ENCODE measurements around the gene HCRTR1. TPM values are rescaled to one million over a fixed set of nuclear protein-coding genes. Genes with fewer than 3 reads are reported as not detected.

HCRTR1 gene
- total RNA-seq, 1 experiment from 2014 or later, result not detected

GRCh38 chr1:31646259-31646960 is 28.9 kb downstream of the HCRTR1 start:
- no peak for DNase-seq
- no peaks in the 10 kb centered on the region for H3K9me3 ChIP-seq (ENCODE audit: low read length)
- CTCF ChIA-PET, result no interaction called here
- POLR2A ChIA-PET (ENCODE audit: unreplicated experiment), result interaction anchor here (0.6 kb wide), 1 partner anchor 29 kb away, joined by 3 read pairs; no protein-coding TSS in a partner anchor
- H2AFZ ChIP-seq (ENCODE audit: low read length), result no peak overlapping the region
- no peak overlapping the region for H3K27ac ChIP-seq (ENCODE audit: low read length)
- no peaks in the 10 kb centered on the region for H3K27me3 ChIP-seq (ENCODE audit: low read length)
- H4K20me1 ChIP-seq (ENCODE audit: low read length), result no peaks in the 10 kb centered on the region
- no peak for TF ChIP-seq EZH2 (IDR thresholded peaks at IDR 0.05; ENCODE audit: low read length, unreplicated experiment)
- TF ChIP-seq CTCF (conservative IDR thresholded peaks at IDR 0.05; ENCODE audit: low read depth, low read length), result no peak
- TF ChIP-seq EZH2phosphoT487 (IDR thresholded peaks at IDR 0.05; ENCODE audit: borderline replicate concordance, low read length), result no peak
- no peaks in the 10 kb centered on the region for H3K9me2 ChIP-seq (replicated peaks; ENCODE audit: low read length)
- no peak overlapping the region for H3K4me3 ChIP-seq (ENCODE audit: low read length)
- no peak overlapping the region for H3K9ac ChIP-seq (ENCODE audit: low read length)
- H3F3A ChIP-seq (ENCODE audit: low read length, unreplicated experiment), result no peaks in the 10 kb centered on the region
- intact Hi-C loops (cut with micrococcal nuclease), result no loop called here
- H3K79me2 ChIP-seq (ENCODE audit: low read length), result peaks cover 28% of the 10 kb centered on the region
- no peak for ATAC-seq
- peaks cover 12% of the 10 kb centered on the region for H3K4me1 ChIP-seq (ENCODE audit: insufficient read depth, low read length)
- H3K36me3 ChIP-seq (ENCODE audit: low read depth, low read length), result no peaks in the 10 kb centered on the region
- no peak overlapping the region for H3K4me2 ChIP-seq (ENCODE audit: low read length)
- no TSS peak for BruUV-seq (replicated peaks)

GRCh38 chr1:31647106-31647505 is 29.6 kb downstream of the HCRTR1 start:
- Histone ChIP-seq H4K20me1 (ENCODE audit: low read length) (no peaks in the 10 kb centered on the region), H2AFZ (ENCODE audit: low read length) (no peak overlapping the region), H3K4me3 (ENCODE audit: low read length) (no peak overlapping the region), H3F3A (ENCODE audit: low read length, unreplicated experiment) (no peaks in the 10 kb centered on the region), H3K27me3 (ENCODE audit: low read length) (no peaks in the 10 kb centered on the region), H3K9ac (ENCODE audit: low read length) (no peak overlapping the region), H3K9me2 (replicated peaks; ENCODE audit: low read length) (no peaks in the 10 kb centered on the region), H3K9me3 (ENCODE audit: low read length) (no peaks in the 10 kb centered on the region), H3K36me3 (ENCODE audit: low read depth, low read length) (no peaks in the 10 kb centered on the region), H3K79me2 (ENCODE audit: low read length) (peaks cover 24% of the 10 kb centered on the region), H3K4me1 (ENCODE audit: insufficient read depth, low read length) (peaks cover 12% of the 10 kb centered on the region), H3K4me2 (ENCODE audit: low read length) (no peak overlapping the region), H3K27ac (ENCODE audit: low read length) (no peak overlapping the region)
- POLR2A ChIA-PET (ENCODE audit: unreplicated experiment), result interaction anchor here (0.6 kb wide), 2 partner anchors 29 to 55 kb away, joined by 3 read pairs; no protein-coding TSS in a partner anchor
- CTCF ChIA-PET, result no interaction called here
- DNase-seq (no peak), ATAC-seq (no peak)
- intact Hi-C loops (cut with micrococcal nuclease), result no loop called here
- BruUV-seq (replicated peaks), result no TSS peak
- TF ChIP-seq EZH2phosphoT487 (IDR thresholded peaks at IDR 0.05; ENCODE audit: borderline replicate concordance, low read length) (no peak), EZH2 (IDR thresholded peaks at IDR 0.05; ENCODE audit: low read length, unreplicated experiment) (no peak), CTCF (conservative IDR thresholded peaks at IDR 0.05; ENCODE audit: low read depth, low read length) (no peak)

GRCh38 chr1:31648190-31648589 is 30.7 kb downstream of the HCRTR1 start:
- H3K9ac ChIP-seq (ENCODE audit: low read length), result no peak overlapping the region
- no TSS peak for BruUV-seq (replicated peaks)
- CTCF ChIA-PET, result no interaction called here
- TF ChIP-seq EZH2phosphoT487 (IDR thresholded peaks at IDR 0.05; ENCODE audit: borderline replicate concordance, low read length), result no peak
- TF ChIP-seq EZH2 (IDR thresholded peaks at IDR 0.05; ENCODE audit: low read length, unreplicated experiment), result no peak
- no peak for TF ChIP-seq CTCF (conservative IDR thresholded peaks at IDR 0.05; ENCODE audit: low read depth, low read length)
- H3K4me1 ChIP-seq (ENCODE audit: insufficient read depth, low read length), result peaks cover 11% of the 10 kb centered on the region
- H3K4me2 ChIP-seq (ENCODE audit: low read length), result no peak overlapping the region
- no peak for DNase-seq
- POLR2A ChIA-PET (ENCODE audit: unreplicated experiment), result no interaction called here
- H3K27ac ChIP-seq (ENCODE audit: low read length), result no peak overlapping the region
- intact Hi-C loops (cut with micrococcal nuclease), result no loop called here
- no peaks in the 10 kb centered on the region for H3K9me2 ChIP-seq (replicated peaks; ENCODE audit: low read length)
- no peaks in the 10 kb centered on the region for H3K9me3 ChIP-seq (ENCODE audit: low read length)
- H3K4me3 ChIP-seq (ENCODE audit: low read length), result no peak overlapping the region
- H3K79me2 ChIP-seq (ENCODE audit: low read length), result peaks cover 13% of the 10 kb centered on the region
- ATAC-seq, result no peak
- no peak overlapping the region for H2AFZ ChIP-seq (ENCODE audit: low read length)
- H3K27me3 ChIP-seq (ENCODE audit: low read length), result no peaks in the 10 kb centered on the region
- H3F3A ChIP-seq (ENCODE audit: low read length, unreplicated experiment), result no peaks in the 10 kb centered on the region
- no peaks in the 10 kb centered on the region for H4K20me1 ChIP-seq (ENCODE audit: low read length)
- H3K36me3 ChIP-seq (ENCODE audit: low read depth, low read length), result no peaks in the 10 kb centered on the region
